ENCODE data around the gene CEBPE.

Gene CEBPE

DNA sequence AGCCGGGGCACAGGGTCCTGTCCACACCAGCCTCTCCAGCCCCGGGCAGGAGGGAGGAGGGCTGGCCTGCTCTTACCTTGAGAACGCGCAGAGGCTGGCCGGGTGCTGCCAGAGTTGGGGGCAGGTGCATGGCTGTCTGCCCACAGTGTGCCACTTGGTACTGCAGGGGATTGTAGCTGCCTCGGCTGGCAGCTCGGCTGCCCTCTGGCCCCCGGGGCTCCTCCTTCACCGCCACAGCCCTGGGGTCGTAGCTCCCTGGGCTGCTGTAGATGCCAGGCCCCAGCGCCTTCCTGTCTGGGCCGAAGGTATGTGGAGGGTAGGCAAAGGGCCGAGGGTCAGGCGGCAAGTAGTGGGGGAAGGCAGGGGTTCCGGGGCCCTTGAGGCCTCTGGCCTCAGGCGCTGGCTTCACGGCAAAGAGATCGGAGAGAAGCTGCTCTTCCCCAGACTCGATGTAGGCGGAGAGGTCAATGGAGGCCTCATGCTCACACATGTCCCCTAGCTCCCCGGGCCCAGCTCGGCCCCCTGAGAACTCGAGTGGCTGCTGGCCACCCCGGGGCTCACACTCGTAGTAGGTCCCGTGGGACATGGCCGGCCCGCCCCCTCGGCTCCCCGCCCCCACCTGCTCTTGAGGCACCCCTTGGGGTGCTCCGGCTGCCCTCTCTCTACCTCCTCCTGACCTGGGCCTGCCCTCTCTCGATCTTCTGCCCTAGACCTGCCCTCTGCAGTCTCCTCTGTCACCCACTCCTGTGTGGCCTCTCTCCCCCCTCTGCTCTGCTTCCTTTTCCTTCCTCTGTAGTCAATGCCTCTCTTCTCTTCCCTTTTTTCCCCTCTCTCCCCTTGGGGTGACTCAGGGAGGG lies at the start of gene CEBPE:
TSS of gene CEBPE (minus strand) at position 750 of the 857 bp plus-strand sequence. CDS start at position 586, 164 bp downstream.
- no peak for DNase-seq

DNA sequence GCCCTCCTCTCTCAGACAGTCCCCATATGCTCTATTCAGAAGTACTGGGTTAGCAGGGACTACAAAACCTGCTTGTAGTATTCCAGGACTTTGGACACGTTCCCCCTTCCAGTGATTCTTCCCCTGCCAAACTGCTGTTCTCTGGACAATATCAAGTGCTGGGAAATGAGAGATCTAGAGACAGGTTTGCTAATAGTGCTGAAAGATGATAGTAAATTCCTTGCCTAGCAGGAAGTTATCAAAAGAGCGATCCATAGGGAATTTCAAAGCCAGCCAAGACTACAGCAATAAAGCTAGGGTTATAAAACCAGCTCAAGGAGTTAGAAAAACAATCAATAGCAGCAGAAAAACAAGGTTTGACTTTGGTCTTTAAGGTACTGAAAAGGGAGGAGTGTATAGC lies 49.2 kb upstream of the CEBPE start:
- no peak for DNase-seq

- no peak for DNase-seq
These were observed 48.2 kb upstream of the CEBPE start for GRCh38 chr14:23167116-23167847.

DNA sequence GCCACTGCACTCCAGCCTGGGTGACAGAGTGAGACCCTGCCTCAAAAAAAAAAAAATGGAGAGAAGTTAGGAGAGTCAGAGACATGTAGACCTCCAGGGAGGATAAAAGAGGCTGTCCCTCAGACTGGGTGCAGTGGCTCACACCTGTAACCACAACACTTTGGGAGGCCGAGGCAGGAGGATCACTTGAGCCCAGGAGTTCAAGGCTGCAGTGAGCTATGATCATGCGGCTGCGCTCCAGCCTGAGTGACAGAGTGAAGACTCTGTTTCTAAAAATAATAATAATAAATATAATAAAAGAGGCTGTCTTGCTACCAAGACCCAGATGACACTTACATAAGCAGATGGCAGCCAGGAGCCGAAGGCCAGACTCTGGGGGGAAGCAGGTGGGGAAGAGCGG lies 45.9 kb upstream of the CEBPE start:
- no peak for DNase-seq

- DNase-seq: no peak
These were observed 45.2 kb upstream of the CEBPE start for GRCh38 chr14:23164250-23164649.

DNA sequence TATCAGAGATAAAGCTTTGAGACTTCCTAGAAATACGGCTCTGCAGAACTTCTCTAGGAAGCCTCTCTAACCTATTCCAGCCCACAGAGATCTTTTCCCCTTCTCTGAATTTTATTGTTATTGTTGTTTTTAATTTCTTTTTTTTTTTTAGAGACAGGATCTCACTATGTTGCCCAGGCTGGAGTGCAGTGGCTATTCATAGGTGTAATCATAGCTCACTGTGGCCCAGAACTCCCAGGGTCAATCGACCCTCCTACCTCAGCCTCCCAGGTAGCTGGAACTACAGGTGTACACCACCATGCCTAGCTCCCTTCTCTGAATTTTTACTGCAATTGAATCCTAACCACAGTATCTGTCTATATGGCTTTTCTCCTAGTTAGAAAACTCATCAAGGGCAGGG lies 44.8 kb upstream of the CEBPE start:
- no peak for DNase-seq

- no peak for DNase-seq
These were observed 43.7 kb upstream of the CEBPE start for GRCh38 chr14:23162800-23163199.

DNA sequence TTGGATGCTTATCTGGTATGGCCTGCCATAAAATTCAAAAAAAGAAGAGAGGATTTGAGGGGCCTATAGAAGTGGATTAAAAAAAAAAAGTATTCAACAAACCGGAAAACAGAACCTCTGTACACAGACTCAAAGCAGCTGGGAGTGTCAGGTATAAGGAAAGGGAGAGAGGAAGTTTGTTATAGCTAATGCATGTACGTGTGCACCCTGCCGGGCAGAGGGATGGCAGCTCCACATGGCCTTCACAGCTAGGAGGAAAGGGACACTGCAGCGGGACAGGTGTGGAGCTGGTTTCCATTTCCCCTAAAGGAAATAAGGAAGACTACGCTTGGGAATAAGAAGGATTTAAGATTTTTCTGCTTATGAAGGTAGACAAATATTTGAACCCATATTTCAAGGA lies 43.0 kb upstream of the CEBPE start:
- DNase-seq: no peak

DNA sequence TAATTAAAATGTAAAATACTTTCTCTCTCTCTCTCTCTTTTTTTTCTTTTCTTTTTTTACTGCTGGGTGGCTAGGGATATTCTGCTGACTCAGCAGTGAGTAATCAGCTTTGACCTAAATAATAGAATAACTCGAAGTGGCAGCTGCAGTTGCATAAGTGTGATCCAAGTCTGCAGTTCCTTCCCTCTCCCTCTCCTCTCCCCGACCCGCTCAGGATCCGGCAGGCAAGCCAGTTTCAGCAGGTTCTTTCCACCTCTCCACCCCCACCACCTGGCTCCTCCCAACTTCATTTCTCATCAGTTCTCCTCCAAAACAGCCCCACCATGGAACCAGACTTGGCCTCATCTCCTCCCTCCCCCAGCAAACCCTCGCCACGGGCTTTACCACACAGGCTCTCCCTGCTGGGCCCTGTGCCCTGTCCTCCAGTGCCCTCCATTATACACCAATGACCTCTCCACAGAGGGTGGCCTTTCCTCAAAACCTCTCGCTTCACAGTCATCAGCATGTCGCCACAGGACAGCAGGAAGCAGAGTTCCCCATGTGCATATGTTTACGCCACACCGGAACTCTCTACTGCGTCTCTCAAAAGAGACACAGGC lies 42.0 kb upstream of the CEBPE start:
- DNase-seq: no peak

DNA sequence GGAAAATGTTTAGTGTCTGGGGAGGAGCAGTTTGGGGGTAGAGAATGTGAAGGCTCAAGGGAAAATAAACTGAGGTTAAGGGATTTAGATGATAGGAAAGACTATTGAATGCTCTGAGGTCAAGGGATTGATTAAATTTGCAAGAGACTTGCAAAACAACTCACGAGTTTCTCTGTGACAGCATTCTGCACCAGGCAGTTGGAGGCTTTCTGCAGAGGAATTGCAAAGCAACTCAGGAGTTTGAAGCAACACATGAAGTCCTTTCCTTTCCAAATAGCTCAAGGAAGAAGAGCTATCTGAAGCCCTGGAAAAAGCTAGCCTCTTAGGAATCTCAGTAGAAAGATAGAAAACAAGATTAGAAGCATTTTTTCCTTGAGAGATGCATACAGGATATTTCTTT lies 40.5 kb upstream of the CEBPE start:
- no peak for DNase-seq

DNA sequence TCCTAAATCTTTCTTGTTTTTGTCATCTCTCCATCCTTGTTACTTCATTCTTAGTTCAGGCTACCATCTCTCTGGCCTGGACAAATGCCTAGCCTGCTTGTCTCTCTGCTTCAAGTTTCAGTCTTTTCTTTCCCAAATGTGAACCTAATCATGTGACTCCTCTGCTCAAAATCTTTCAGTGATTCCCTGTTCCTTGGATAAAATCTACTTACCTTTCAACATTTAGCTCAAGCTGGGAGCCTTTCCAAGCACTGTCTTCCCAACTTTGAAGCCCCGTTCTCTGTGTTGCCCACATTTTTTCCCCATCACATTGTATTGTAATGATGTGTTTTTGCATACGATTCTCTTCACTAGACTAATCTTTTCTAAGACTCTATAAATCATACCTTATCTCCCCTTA lies 39.7 kb upstream of the CEBPE start:
- DNase-seq: no peak

DNA sequence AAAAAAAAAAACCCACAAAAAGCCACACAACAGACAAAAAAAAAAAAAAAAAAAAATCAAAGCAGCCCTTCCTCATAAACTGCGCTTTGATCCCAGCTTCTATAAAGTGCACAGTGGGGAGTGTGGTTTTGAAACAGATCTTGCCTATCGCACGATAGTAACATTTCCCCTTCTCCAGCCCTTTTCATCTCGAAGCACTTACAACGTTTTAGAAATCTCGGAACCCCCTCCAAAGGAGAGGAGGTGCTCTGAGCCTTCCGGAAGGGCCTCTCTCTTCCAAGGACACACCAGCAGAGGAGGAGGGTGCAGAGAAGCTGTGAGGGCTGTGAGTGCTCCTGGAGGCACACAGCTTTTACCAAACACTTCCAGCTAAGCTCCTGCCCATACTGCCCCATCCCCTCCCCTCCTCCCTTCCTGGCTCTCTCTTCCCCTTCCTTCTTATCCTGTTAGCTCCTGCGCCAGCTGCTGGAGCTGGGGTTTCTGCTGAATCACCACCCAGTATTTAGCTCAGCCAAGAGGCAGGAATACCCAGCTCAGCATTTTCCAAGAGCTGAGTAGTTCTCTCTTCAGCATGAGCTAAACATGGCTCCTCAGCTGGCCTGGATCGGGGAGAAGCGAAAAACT lies 36.0 kb upstream of the CEBPE start:
- DNase-seq: no peak

DNA sequence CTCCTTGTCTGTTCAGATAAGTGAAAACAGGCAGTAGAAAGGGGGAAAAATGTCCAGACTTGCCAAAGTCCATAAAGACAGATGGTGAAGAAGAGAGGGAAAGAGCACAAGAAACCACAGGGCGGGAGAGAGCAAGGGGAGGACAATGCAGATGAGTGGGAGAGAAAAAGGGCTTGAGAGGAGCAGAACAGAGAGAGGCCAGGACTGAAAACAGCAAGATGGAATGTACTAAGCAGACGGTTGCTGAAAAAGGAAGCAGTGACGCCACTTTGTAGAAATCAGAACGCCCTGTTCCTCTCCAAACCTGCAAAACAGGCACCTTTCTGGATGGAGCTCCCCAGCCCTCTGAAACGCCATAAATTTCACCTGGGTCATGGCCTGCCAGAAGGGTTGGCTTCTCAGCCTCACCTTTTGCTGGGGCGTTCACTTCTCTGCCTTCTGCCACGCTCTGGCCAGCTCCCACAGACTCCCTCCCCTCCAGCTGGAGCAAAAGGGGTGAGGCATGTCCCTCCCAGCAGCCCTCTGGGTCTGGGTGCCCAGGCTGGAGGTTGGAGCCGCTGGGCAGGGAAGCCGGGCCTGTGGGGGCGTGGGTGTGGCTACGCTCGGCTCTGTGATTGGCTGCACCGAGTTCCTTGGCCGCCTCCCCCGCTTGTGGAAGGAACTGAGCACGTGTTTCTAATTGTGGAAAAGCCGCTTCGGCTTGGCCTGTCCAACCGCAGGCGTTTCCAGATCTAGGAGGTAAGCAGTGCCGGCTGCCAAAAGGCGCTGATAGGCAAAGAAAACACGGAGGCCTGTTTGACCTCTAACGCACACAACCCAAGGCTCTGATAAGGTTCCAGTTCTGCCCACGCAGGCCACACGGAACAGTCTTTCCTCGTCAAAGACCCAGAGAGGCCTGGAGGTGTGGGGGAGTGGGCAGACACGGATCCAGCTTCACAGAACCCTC lies 35.1 kb upstream of the CEBPE start:
- no peak for DNase-seq

GRCh38 chr14:23151342-23151741 lies 32.3 kb upstream of the CEBPE start:
- no peak for DNase-seq

DNA sequence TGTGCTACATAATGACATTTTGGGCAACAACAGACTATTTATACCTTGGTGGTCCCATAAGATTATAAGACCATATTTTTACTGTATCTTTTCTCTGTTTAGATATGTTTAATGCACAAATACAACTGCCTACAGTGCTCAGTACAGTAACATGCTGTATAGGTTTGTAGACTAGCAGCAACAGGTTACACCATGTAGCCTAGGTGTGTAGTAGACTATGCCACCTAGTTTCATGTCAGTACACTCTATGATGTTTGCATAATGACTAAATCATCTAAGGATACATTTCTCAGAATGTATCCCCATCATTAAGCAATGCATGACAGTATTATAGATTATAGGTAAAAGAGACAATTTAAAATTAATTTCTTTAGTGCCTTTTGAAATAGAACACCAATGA lies 30.7 kb upstream of the CEBPE start:
- no peak for DNase-seq

DNA sequence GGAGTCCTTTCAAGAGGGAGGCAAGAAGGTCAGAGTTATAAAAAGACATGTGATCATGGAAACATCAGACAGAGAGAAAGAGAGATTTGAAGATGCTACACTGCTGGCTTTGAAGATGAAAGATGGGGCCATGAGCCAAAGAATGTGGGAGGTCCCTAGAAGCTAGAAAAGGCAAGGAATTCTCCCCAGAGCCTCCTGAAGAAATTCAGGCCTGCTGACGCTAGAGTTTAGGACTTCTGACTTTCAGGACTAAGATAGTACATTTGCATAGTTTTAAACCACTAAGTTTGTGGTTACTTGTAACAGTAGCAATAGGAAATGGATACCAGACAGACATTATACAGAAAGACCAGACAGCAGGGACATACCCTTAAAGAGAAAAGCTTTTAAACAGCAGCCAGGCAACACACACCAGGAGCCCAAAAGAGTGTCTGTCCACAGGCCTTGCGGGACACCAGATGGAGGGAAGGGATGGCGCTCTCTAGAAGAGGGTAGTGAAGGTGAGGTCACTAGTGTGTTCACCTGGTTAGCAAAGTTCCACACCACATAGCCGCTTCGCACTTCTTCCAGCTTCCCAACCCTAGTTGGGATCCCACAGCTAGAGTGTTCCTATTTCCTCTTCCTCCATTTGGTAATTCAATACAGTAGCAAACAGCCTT lies 29.7 kb upstream of the CEBPE start:
- DNase-seq: no peak

DNA sequence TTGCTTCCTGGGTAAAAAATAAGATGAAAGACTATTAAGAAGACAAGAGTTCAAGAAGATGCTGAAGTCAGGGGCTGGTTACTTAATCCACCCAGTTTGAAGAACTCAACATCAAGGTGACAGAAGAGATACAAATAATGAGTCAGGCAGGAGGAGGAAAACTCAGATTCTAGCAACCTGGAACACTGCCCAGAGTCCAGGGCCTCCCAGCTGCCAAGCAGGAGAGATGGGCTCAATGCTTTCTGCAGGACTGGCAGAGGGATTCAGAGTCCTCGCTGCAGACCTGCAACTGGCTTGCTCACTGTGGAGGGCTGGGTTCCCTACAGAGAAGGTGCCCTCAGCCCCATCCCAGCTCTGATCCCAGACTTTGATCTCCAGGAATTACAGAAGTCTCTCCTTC lies 28.6 kb upstream of the CEBPE start:
- DNase-seq: no peak

DNA sequence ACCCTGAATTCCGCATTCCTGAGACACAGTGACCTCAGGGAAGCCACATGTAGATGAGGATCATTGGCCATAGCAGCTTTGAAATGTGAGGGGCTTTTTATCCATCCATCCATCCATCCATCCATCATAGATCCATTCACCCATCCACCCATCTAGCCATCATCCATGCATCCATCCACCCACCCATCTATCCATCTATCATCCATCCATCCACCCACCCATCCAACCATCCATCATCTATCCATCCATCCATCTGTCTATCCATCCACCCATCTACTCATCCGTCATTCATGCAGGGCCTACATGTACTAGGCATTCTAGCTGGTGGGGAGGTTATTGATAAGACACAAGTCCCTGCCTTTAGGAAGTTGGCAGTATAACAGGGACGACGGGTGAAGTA lies 27.9 kb upstream of the CEBPE start:
- DNase-seq: no peak

DNA sequence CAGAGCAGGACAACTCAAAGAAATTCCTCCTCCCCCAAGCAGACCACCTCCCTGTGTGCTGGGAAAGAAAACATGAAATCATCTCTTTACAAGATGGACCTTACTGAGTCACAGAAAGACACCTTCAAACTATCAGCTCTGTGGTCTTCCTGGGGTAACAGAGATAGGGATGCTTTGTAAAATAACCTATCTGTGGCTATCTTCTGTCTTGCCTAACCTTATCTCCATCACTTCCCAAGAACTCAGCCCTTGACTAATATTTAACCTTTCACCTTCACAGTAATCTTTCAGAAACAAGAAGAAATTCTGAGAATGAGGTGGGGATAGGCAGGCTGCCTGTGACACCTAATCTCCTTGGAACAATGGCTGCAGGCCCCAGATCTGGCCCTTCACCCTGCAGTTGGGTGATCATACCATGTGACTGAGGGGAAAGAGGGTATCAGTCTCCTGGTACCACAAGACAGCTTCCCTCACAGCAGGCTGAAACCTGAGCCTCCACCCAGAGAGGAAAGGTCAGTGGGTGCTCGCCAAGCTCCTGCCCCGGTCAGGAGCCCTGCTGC lies 27.4 kb upstream of the CEBPE start:
- no peak for DNase-seq

DNA sequence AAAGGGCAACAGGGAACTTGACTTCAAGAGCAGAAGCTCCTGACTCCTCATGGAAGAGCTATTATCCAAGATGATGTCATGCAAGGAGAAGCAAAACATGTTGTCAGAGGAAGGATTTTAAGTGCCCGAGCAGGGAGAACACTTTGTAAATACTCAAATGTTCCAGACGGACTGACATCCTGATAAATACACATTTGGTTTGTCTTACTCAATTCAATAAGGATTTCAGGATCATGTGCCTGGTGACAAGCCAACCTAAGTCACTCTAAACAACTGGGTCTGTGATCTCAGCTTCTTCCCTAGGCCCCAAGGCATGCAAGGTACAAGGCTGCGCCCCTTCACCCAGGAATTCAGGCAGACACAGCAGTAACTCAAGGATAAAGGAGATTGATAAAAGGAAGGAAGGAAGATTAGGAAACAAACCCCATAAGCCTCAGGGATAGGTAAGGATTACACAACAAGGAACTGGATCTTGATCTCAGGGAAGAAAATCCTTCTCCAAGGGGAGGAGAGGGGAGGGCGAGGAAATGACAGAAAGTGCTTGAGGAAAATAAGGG lies 26.8 kb upstream of the CEBPE start:
- no peak for DNase-seq

- DNase-seq: no peak
These were observed 24.9 kb upstream of the CEBPE start for GRCh38 chr14:23143911-23144310.

Measured in activated CD4-positive, alpha-beta T cell treated with anti-CD3 and anti-CD28 coated beads, Interleukin-2, amount 50 U/mL, for 4 hours (primary cell).